Hepatocyte (in vitro differentiated cells): ENCODE data around the gene YWHAQ.
"Not testable (repeated sequence)": the region's sequence is repeated elsewhere in the genome, so short reads cannot be mapped to it uniquely, and the experiment has no call there.

Experiments used
- CTCF ChIP-seq: fragments of 200-600 bp; sonication (generic); IDR thresholded peaks from 2 replicates; pipeline ENCODE4 v1.5.1; 2016; ENCODE audit warnings: antibody characterized with exemption, mild to moderate bottlenecking; ENCODE audit not compliant: poor library complexity
- EZH2phosphoT487 ChIP-seq: fragments of 200-600 bp; sonication (generic); IDR thresholded peaks from one replicate; pipeline ENCODE4 v1.6.1; 2018; ENCODE audit warnings: antibody characterized with exemption, mild to moderate bottlenecking, low read depth, moderate library complexity; ENCODE audit not compliant: unreplicated experiment, severe bottlenecking

GRCh38 chr2:9608491-9608890 is 22.3 kb downstream of the YWHAQ start:
- not testable (repeated sequence) for TF ChIP-seq CTCF, EZH2phosphoT487
